DMS79 treated with DMSO at 0.1 percent for 48 hours (cell line): ENCODE data around the gene CFHR2.

ENCODE experiments used
- DNase-seq: peaks from one replicate; lab custom pipeline; 2025; lab: John Stamatoyannopoulos, UW

The CFHR2 gene

DNA sequence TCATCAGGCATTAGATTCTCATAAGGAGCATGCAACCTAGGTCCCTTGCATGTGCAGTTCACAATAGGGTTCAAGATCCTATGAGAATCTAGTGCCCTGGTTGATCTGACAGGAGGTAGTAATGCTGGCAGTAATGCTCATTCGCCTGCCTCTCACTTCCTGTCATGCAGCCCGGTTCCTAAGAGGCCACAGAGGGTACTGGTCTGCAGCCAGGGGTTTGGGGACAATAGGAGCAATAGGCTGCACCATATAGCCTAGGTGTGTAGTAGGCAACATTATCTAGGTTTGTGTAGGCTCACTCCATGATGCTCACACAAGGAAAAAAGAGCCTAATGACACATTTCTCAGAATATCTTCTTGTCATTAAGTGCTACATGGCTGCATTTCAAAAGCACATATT, 59.6 kb downstream of the CFHR2 start:
- no peak for DNase-seq

DNA sequence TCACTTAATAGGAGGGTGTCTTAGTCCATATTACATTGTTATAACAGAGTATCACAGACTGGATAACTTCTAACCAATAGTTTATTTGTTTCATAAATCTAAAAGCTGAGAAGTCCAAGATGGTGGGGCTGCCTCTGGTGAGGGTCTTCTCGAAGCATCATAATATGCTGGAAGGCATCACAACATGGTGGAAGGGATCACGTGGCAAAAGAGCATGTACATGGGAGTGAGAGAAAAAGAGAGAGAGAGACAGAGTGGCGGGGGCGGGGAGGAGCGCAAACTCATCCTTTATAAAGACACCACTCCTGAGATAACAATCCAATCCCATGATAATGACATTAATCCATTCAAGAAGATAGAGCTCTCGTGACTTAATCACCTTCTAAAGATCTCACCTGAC, 65.3 kb downstream of the CFHR2 start:
- DNase-seq: no peak
